GM23338 (cell line): ENCODE measurements around the gene DERA.

Experiments
- CREB1 ChIP-seq: fragments of 250-450 bp; sonication (Bioruptor Pico); IDR thresholded peaks from 2 replicates; pipeline ENCODE4 v1.5.0; 2020; ENCODE audit warnings: low read depth, mild to moderate bottlenecking, moderate library complexity
- CTCF ChIP-seq, 2 experiments: fragments of 200-600 bp in 1 of 2; sonication (generic) in 1 of 2; conservative IDR thresholded peaks; 2 replicates each; pipeline versions ENCODE4 v1.5.1 to v1.6.1; 2016 to 2017; ENCODE audit warnings: antibody characterized with exemption in 2 of 2, low read depth in 2 of 2, mild to moderate bottlenecking in 2 of 2, moderate library complexity in 1 of 2
- EZH2 ChIP-seq: fragments of 200-600 bp; sonication (generic); IDR thresholded peaks from one replicate; pipeline ENCODE4 v1.8.0; 2017; ENCODE audit warnings: antibody characterized with exemption, mild to moderate bottlenecking, low read depth; ENCODE audit not compliant: unreplicated experiment
- EZH2phosphoT487 ChIP-seq: fragments of 200-600 bp; sonication (generic); IDR thresholded peaks from one replicate; pipeline ENCODE4 v1.8.1; 2018; ENCODE audit warnings: antibody characterized with exemption; ENCODE audit not compliant: unreplicated experiment
- NANOG ChIP-seq: IDR thresholded peaks from 2 replicates; pipeline ENCODE4 v1.6.1; 2016; ENCODE audit warnings: antibody characterized with exemption, borderline replicate concordance
- POLR2AphosphoS5 ChIP-seq: IDR thresholded peaks from 2 replicates; pipeline ENCODE4 v1.6.1; 2016; ENCODE audit warnings: antibody characterized with exemption, low read depth
- STAT1 ChIP-seq: IDR thresholded peaks from one replicate; pipeline ENCODE4 v1.6.1; 2016; ENCODE audit warnings: antibody characterized with exemption; ENCODE audit not compliant: unreplicated experiment
- ZNF114 ChIP-seq: fragments of 250-450 bp; sonication (Bioruptor Pico); IDR thresholded peaks from 2 replicates; pipeline ENCODE4 v1.5.0; 2020; ENCODE audit warnings: mild to moderate bottlenecking, moderate library complexity
- ZNF331 ChIP-seq: fragments of 250-450 bp; sonication (Bioruptor Pico); IDR thresholded peaks from 2 replicates; pipeline ENCODE4 v1.5.0; 2020; ENCODE audit warnings: low read depth, mild to moderate bottlenecking, moderate library complexity
- TF ChIP-seq, protein P1 (sequence below): IDR thresholded peaks from one replicate; pipeline ENCODE4 v1.6.1; 2018; ENCODE audit warnings: antibody characterized with exemption; ENCODE audit not compliant: unreplicated experiment

GRCh38 chr12:16076970-16077522 lies 165.9 kb downstream of the DERA start:
- TF ChIP-seq CTCF (conservative IDR thresholded peaks at IDR 0.05; ENCODE audit: low read depth in 2 of 2): no peak
- no peak for TF ChIP-seq STAT1
- TF ChIP-seq, protein P1, sequence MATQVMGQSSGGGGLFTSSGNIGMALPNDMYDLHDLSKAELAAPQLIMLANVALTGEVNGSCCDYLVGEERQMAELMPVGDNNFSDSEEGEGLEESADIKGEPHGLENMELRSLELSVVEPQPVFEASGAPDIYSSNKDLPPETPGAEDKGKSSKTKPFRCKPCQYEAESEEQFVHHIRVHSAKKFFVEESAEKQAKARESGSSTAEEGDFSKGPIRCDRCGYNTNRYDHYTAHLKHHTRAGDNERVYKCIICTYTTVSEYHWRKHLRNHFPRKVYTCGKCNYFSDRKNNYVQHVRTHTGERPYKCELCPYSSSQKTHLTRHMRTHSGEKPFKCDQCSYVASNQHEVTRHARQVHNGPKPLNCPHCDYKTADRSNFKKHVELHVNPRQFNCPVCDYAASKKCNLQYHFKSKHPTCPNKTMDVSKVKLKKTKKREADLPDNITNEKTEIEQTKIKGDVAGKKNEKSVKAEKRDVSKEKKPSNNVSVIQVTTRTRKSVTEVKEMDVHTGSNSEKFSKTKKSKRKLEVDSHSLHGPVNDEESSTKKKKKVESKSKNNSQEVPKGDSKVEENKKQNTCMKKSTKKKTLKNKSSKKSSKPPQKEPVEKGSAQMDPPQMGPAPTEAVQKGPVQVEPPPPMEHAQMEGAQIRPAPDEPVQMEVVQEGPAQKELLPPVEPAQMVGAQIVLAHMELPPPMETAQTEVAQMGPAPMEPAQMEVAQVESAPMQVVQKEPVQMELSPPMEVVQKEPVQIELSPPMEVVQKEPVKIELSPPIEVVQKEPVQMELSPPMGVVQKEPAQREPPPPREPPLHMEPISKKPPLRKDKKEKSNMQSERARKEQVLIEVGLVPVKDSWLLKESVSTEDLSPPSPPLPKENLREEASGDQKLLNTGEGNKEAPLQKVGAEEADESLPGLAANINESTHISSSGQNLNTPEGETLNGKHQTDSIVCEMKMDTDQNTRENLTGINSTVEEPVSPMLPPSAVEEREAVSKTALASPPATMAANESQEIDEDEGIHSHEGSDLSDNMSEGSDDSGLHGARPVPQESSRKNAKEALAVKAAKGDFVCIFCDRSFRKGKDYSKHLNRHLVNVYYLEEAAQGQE: no peak
- TF ChIP-seq EZH2: no peak
- TF ChIP-seq POLR2AphosphoS5: no peak
- no peak for TF ChIP-seq NANOG
- no peak for TF ChIP-seq CREB1 (CRISPR knock-in tag)
- TF ChIP-seq ZNF114: no peak
- TF ChIP-seq EZH2phosphoT487: no peak
- TF ChIP-seq ZNF331: no peak
